Measurements from ENCODE around the gene MAP7.

DNA sequence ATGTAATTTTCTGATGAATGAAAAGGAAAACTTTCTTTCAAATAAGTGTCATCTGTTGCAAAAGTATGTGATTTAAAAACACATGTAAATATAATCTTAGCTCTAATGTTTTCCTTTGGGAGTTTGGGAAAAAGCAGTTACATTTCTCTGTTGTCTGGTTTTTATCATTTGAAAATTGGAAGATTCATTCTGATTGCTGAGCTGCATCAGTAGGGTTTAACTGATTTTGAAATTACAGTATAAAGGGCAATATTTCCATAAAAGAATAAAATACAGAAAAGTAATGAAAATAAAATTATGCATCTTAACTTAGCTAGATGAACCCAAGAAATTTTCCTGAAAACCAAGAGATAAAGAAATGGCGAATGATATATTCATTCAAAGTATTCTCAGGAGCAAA, 57.8 kb downstream of the MAP7 start:
- TF ChIP-seq, protein P1, sequence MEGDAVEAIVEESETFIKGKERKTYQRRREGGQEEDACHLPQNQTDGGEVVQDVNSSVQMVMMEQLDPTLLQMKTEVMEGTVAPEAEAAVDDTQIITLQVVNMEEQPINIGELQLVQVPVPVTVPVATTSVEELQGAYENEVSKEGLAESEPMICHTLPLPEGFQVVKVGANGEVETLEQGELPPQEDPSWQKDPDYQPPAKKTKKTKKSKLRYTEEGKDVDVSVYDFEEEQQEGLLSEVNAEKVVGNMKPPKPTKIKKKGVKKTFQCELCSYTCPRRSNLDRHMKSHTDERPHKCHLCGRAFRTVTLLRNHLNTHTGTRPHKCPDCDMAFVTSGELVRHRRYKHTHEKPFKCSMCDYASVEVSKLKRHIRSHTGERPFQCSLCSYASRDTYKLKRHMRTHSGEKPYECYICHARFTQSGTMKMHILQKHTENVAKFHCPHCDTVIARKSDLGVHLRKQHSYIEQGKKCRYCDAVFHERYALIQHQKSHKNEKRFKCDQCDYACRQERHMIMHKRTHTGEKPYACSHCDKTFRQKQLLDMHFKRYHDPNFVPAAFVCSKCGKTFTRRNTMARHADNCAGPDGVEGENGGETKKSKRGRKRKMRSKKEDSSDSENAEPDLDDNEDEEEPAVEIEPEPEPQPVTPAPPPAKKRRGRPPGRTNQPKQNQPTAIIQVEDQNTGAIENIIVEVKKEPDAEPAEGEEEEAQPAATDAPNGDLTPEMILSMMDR (IDR thresholded peaks at IDR 0.05) = no peak
- no peak for TF ChIP-seq POLR2A (IDR thresholded peaks at IDR 0.05)
